Measurements from ENCODE around the gene DYRK3. TPM values are rescaled to one million over a fixed set of nuclear protein-coding genes. Genes with fewer than 3 reads are reported as not detected.

DYRK3 gene
- total and polyA plus RNA-seq, 2 of the 8 experiments (the other 6 are each of a cell fraction or from before 2014, with no cell fraction given): 2.1 to 8.5 TPM

DNA sequence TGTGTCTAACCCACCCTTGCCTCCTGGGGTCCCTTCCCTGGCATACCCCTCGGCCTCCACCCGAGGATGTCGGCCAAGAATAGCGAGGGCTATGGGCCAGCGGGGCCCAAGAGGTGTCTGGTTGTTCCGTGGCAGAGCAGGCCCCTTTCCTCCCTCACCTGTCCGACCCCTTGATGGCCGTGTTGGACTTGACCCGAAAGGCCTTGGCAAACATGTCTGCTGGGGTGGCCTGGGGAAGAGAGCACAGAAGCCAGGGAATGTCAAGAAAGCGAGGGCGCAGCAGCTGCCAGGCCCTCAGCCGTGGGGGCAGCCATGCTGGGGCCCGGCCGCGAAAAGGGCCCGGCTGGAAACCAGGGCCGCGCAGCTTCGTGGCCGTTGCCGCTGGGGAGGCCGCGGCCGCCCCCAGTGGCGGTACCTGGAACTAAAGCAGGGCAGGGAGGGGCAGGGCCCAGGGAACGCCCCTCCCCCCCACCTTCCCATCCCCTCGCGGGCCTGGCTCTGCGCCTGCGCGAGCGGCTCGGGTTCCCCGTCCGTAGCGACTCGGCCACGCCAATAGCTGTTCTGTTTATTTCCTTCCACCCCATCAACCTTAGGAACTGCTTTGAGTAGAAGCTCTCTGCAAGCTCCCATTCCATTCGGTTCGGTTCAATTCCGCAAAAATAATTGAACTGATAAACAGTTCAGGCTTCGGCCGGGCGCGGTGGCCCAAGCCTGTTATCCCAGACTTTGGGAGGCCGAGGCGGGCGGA lies 23.0 kb upstream of the DYRK3 start, which contains the start of gene EIF2D (continued):
- 0 out of 2 replicates have a peak, but pooled peaks have one; percentile 17 for TF ChIP-seq USF2 (IDR thresholded peaks at IDR 0.05; ENCODE audit: low read length)
- peak; percentile 38; the same call in 1 of the 2 replicates for TF ChIP-seq KDM1A (IDR thresholded peaks at IDR 0.05; ENCODE audit: borderline replicate concordance, low read length)
- peak; percentile 29; the same call in 1 of the 2 replicates for TF ChIP-seq CREB1 (IDR thresholded peaks at IDR 0.05)
- TF ChIP-seq SUZ12 (IDR thresholded peaks at IDR 0.05; ENCODE audit: low read length): no peak
- peak; percentile 94 for TF ChIP-seq POLR2AphosphoS5 (IDR thresholded peaks at IDR 0.05; ENCODE audit: low read depth, low read length)
- TF ChIP-seq EGR1 (IDR thresholded peaks at IDR 0.05; ENCODE audit: borderline replicate concordance, low read depth, low read length): peak; percentile 85
- no peak; the same call in 1 of the 2 replicates for TF ChIP-seq JUN (IDR thresholded peaks at IDR 0.05; ENCODE audit: low read depth, low read length)
- no peak for TF ChIP-seq HDAC6 (IDR thresholded peaks at IDR 0.05; ENCODE audit: low read depth, low read length)
- TF ChIP-seq FOSL1 (IDR thresholded peaks at IDR 0.05; ENCODE audit: insufficient read depth, low read depth, low read length): no peak
- TF ChIP-seq TBP (IDR thresholded peaks at IDR 0.05; ENCODE audit: low read depth, low read length): peak; percentile 94
- TF ChIP-seq PHF8 (conservative IDR thresholded peaks at IDR 0.05; ENCODE audit: low read depth, low read length): peak; percentile 99
- no peak for TF ChIP-seq EZH2 (IDR thresholded peaks at IDR 0.05; ENCODE audit: low read depth, low read length, severe bottlenecking)
- peak; percentile 84 for TF ChIP-seq GABPA (IDR thresholded peaks at IDR 0.05; ENCODE audit: borderline replicate concordance, insufficient read depth, low read length)
- no peak for TF ChIP-seq SP2 (IDR thresholded peaks at IDR 0.05; ENCODE audit: low read length)
- peak; percentile 98 for TF ChIP-seq KDM5A (IDR thresholded peaks at IDR 0.05; ENCODE audit: low read length)
- TF ChIP-seq, protein P1, sequence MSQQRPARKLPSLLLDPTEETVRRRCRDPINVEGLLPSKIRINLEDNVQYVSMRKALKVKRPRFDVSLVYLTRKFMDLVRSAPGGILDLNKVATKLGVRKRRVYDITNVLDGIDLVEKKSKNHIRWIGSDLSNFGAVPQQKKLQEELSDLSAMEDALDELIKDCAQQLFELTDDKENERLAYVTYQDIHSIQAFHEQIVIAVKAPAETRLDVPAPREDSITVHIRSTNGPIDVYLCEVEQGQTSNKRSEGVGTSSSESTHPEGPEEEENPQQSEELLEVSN (IDR thresholded peaks at IDR 0.05): peak; percentile 48; the same call in 1 of the 2 replicates
- peak; percentile 99 for TF ChIP-seq YY1 (IDR thresholded peaks at IDR 0.05; ENCODE audit: low read depth, low read length)
- peak; percentile 51; the same call in 1 of the 2 replicates for TF ChIP-seq RBBP5 (IDR thresholded peaks at IDR 0.05; ENCODE audit: borderline replicate concordance, low read depth, low read length)
- TF ChIP-seq SIN3A (conservative IDR thresholded peaks at IDR 0.05 in 1 of 2, IDR thresholded peaks at IDR 0.05 in 1 of 2; ENCODE audit: low read depth in 1 of 2, low read length in 2 of 2): peak; percentile 77 to 93; a peak in 3 of 4 replicates
- TF ChIP-seq CHD2 (IDR thresholded peaks at IDR 0.05; ENCODE audit: low read length): peak; percentile 68; the same call in 1 of the 2 replicates
- peak; percentile 95 for TF ChIP-seq TAF7 (optimal IDR thresholded peaks at IDR 0.05; ENCODE audit: borderline replicate concordance, low read depth, low read length)
- TF ChIP-seq POU5F1 (IDR thresholded peaks at IDR 0.05; ENCODE audit: low read depth, low read length): no peak
- peak; percentile 80 for TF ChIP-seq SP1 (IDR thresholded peaks at IDR 0.05; ENCODE audit: low read depth, low read length)

Data from H1 (cell line).